Fibroblast of lung (primary cell): Measurements from ENCODE around the gene OR52L1.

ENCODE experiments used
- CTCF ChIP-seq, 2 donors: IDR thresholded peaks in 1 of 2; conservative IDR thresholded peaks in 1 of 2; 1 replicate in 1 of 2; 2 replicates in 1 of 2; pipeline ENCODE4 v1.5.1; 2011 to 2012; ENCODE audit warnings: low read length in 2 of 2, control low read depth in 1 of 2, inconsistent platforms in 1 of 2, low read depth in 1 of 2, mild to moderate bottlenecking in 1 of 2
- EZH2 ChIP-seq: IDR thresholded peaks from 2 replicates; pipeline ENCODE4 v1.5.1; 2012; ENCODE audit warnings: low read length, control low read depth, mild to moderate bottlenecking; ENCODE audit errors: missing control alignments

- TF ChIP-seq CTCF (conservative IDR thresholded peaks at IDR 0.05 in 1 of 2, IDR thresholded peaks at IDR 0.05 in 1 of 2; ENCODE audit: low read depth in 1 of 2, low read length in 2 of 2), result no peak
- TF ChIP-seq EZH2, result no peak
Measured at GRCh38 chr11:5941951-5942350, 44.8 kb downstream of the OR52L1 start, which contains the start of gene OR56A3.
